ENCODE data around the gene KDM5B. TPM values are rescaled to one million over a fixed set of nuclear protein-coding genes. Genes with fewer than 3 reads are reported as not detected.

The KDM5B gene
- total and polyA plus RNA-seq, 2 of the 8 experiments (the other 6 are each of a cell fraction or from before 2014, with no cell fraction given): 73.3 to 210 TPM

- ChIA-PET POLR2A (ENCODE audit: partially characterized antibody) (interaction anchor here (0.8 to 1.3 kb wide), 6 partner anchors 10 to 48 kb away, joined by 3 to 4 read pairs (median 3); no protein-coding TSS in a partner anchor), CTCF (ENCODE audit: partially characterized antibody) (interaction anchor here (0.6 to 8.3 kb wide), 18 partner anchors 8 to 168 kb away, joined by 3 to 105 read pairs (median 4); no protein-coding TSS in a partner anchor)
- no peak overlapping the region for H3K4me2 ChIP-seq (ENCODE audit: insufficient read depth in 1 of 2, low read depth in 2 of 2, low read length in 2 of 2)
- H2AK5ac ChIP-seq (ENCODE audit: low read depth, low read length): no peak overlapping the region
- no peak overlapping the region for H2BK15ac ChIP-seq (ENCODE audit: low read length)
- H3K9ac ChIP-seq (replicated peaks in 1 of 4; ENCODE audit: extremely low read depth in 1 of 4, low read depth in 3 of 4, low read length in 3 of 4): no peak overlapping the region
- FAIRE-seq (no peak), DNase-seq (ENCODE audit: low read depth in 1 of 2, low spot score in 2 of 2) (no peak)
- H3K79me1 ChIP-seq (ENCODE audit: low read depth, low read length): no peaks in the 10 kb centered on the region
- H2BK5ac ChIP-seq (ENCODE audit: low read depth, low read length): no peak overlapping the region
- H3K23ac ChIP-seq (ENCODE audit: insufficient read length): no peak overlapping the region
- H4K91ac ChIP-seq (replicated peaks; ENCODE audit: insufficient read length, low read length): no peak overlapping the region
- no peak overlapping the region for H3K4ac ChIP-seq (replicated peaks; ENCODE audit: insufficient read length, low read depth, low read length)
- no peak overlapping the region for H3K18ac ChIP-seq (ENCODE audit: extremely low read depth, low read length)
- H4K5ac ChIP-seq (ENCODE audit: insufficient read length, low read depth, low read length): no peak overlapping the region
- H3K4me3 ChIP-seq (ENCODE audit: extremely low read depth in 1 of 4, insufficient read depth in 2 of 4, low read depth in 3 of 4, low read length in 4 of 4): no peak overlapping the region
- no peak overlapping the region for H3K14ac ChIP-seq (ENCODE audit: insufficient read length)
- peaks cover 0 to 16% of the 10 kb centered on the region in 2 experiments for H4K20me1 ChIP-seq (replicated peaks in 1 of 2; ENCODE audit: control insufficient read depth in 1 of 2, insufficient read depth in 2 of 2, low read length in 2 of 2)
- no peak overlapping the region for H4K8ac ChIP-seq (ENCODE audit: extremely low read depth, insufficient read depth, low read length)
- H3K56ac ChIP-seq (replicated peaks; ENCODE audit: insufficient read length, low read depth, low read length): no peak overlapping the region
- no peak overlapping the region for H2BK120ac ChIP-seq (replicated peaks; ENCODE audit: low read depth, low read length)
- no peaks in the 10 kb centered on the region; the same call in 1 of the 2 replicates for H3K23me2 ChIP-seq (ENCODE audit: low read depth, low read length)
- no peak overlapping the region for H2BK12ac ChIP-seq (ENCODE audit: low read depth, low read length)
- H3K9me3 ChIP-seq (ENCODE audit: insufficient read depth in 2 of 2, low read depth in 1 of 2, low read length in 1 of 2): no peaks in the 10 kb centered on the region
- WGBS, 2 experiments (ENCODE audit: extremely low coverage in 1 of 2, insufficient coverage in 1 of 2, insufficient read length in 1 of 2, insufficient replicate concordance in 2 of 2, low coverage in 1 of 2, low lambda C conversion rate in 2 of 2, missing lambda C conversion rate in 1 of 2): 85% methylated on average over 2 of the region's 2 CpGs; no CpG with 5 or more reads in 1 of the 2 experiments
- H3K27me3 ChIP-seq (replicated peaks in 1 of 4; ENCODE audit: control insufficient read depth in 3 of 4, extremely low read depth in 1 of 4, insufficient read depth in 3 of 4, low read length in 3 of 4): 0 out of 7 replicates have a peak, but pooled peaks cover 0 to 3% (median 0%) of the 10 kb centered on the region in 4 experiments
- H2BK20ac ChIP-seq (ENCODE audit: low read length): no peak overlapping the region
- no peaks in the 10 kb centered on the region; a peak in 1 of 4 replicates for H3K79me2 ChIP-seq (ENCODE audit: control insufficient read depth in 1 of 2, insufficient read depth in 2 of 2, low read length in 2 of 2)
- H3K27ac ChIP-seq (ENCODE audit: low read depth, low read length): no peak overlapping the region
- H3K4me1 ChIP-seq (replicated peaks in 1 of 4; ENCODE audit: control insufficient read depth in 3 of 4, insufficient read depth in 4 of 4, low read length in 3 of 4): peaks cover 0 to 3% (median 0%) of the 10 kb centered on the region in 4 experiments; a peak in 1 of 7 replicates
- H3K36me3 ChIP-seq (ENCODE audit: control insufficient read depth in 2 of 4, insufficient read depth in 4 of 4, low read length in 3 of 4): no peaks in the 10 kb centered on the region
- H2AFZ ChIP-seq (ENCODE audit: low read length): no peak overlapping the region
- TF ChIP-seq RBBP5 (IDR thresholded peaks at IDR 0.05; ENCODE audit: borderline replicate concordance, low read depth, low read length) (no peak), MAX (IDR thresholded peaks at IDR 0.05) (no peak), SIN3A (conservative IDR thresholded peaks at IDR 0.05 in 1 of 2, IDR thresholded peaks at IDR 0.05 in 1 of 2; ENCODE audit: low read depth in 1 of 2, low read length in 2 of 2) (no peak), NANOG (IDR thresholded peaks at IDR 0.05; ENCODE audit: insufficient read depth, low read depth, low read length, poor library complexity, severe bottlenecking) (no peak), HDAC2 (IDR thresholded peaks at IDR 0.05; ENCODE audit: borderline replicate concordance in 1 of 2, low read depth in 2 of 2, low read length in 2 of 2) (no peak), POLR2AphosphoS5 (IDR thresholded peaks at IDR 0.05; ENCODE audit: low read depth, low read length) (no peak), TEAD4 (IDR thresholded peaks at IDR 0.05; ENCODE audit: low read depth, low read length) (no peak), CBX8 (IDR thresholded peaks at IDR 0.05; ENCODE audit: borderline replicate concordance, low read depth, low read length) (no peak), CHD1 (IDR thresholded peaks at IDR 0.05; ENCODE audit: low read depth, low read length) (no peak), SIX5 (IDR thresholded peaks at IDR 0.05; ENCODE audit: low read depth, low read length) (no peak), CTBP2 (IDR thresholded peaks at IDR 0.05; ENCODE audit: borderline replicate concordance, insufficient read depth, insufficient read length, low read length) (no peak)
- TF ChIP-seq, protein P1, sequence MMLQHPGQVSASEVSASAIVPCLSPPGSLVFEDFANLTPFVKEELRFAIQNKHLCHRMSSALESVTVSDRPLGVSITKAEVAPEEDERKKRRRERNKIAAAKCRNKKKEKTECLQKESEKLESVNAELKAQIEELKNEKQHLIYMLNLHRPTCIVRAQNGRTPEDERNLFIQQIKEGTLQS (IDR thresholded peaks at IDR 0.05; ENCODE audit: insufficient read depth, low read depth, low read length): no peak
Observed at GRCh38 chr1:202691816-202692215, 116.4 kb downstream of the KDM5B start.

Data from H1 (cell line).